Measurements from ENCODE around the gene RAB1A.

RAB1A gene

GRCh38 chr2:65113229-65113628 lies 16.7 kb downstream of the RAB1A start:
- WGBS: 94% methylated on average over 4 of the region's 4 CpGs

GRCh38 chr2:65112633-65113032 lies 17.3 kb downstream of the RAB1A start:
- Histone ChIP-seq H3K9me3 (ENCODE audit: insufficient read depth, low read depth, low read length) (no peaks in the 10 kb centered on the region), H3K27ac (ENCODE audit: low read depth, low read length) (no peak overlapping the region), H3K27me3 (ENCODE audit: insufficient read depth, low read length) (no peaks in the 10 kb centered on the region), H3K36me3 (ENCODE audit: insufficient read depth, low read length) (no peaks in the 10 kb centered on the region), H3K9ac (ENCODE audit: low read depth, low read length) (no peak overlapping the region), H3K4me3 (ENCODE audit: low read length) (no peak overlapping the region), H3K4me1 (ENCODE audit: insufficient read depth, low read length) (no peaks in the 10 kb centered on the region)
- 80% methylated on average over 3 of the region's 3 CpGs for WGBS

More at GRCh38 chr2:65113229-65113628, 16.7 kb downstream of the RAB1A start:
- Histone ChIP-seq H3K4me1 (ENCODE audit: insufficient read depth, low read length) (no peaks in the 10 kb centered on the region), H3K36me3 (ENCODE audit: insufficient read depth, low read length) (0 out of 2 replicates have a peak, but pooled peaks cover 2% of the 10 kb centered on the region), H3K4me3 (ENCODE audit: low read length) (no peak overlapping the region), H3K27ac (ENCODE audit: low read depth, low read length) (no peak overlapping the region), H3K9ac (ENCODE audit: low read depth, low read length) (no peak overlapping the region), H3K9me3 (ENCODE audit: insufficient read depth, low read depth, low read length) (no peaks in the 10 kb centered on the region), H3K27me3 (ENCODE audit: insufficient read depth, low read length) (no peaks in the 10 kb centered on the region)

GRCh38 chr2:65108780-65109179 lies 21.1 kb downstream of the RAB1A start:
- WGBS: 95% methylated on average over 3 of the region's 6 CpGs
- Histone ChIP-seq H3K36me3 (ENCODE audit: insufficient read depth, low read length) (peaks cover 11% of the 10 kb centered on the region), H3K4me1 (ENCODE audit: insufficient read depth, low read length) (no peaks in the 10 kb centered on the region), H3K27me3 (ENCODE audit: insufficient read depth, low read length) (no peaks in the 10 kb centered on the region), H3K27ac (ENCODE audit: low read depth, low read length) (no peak overlapping the region), H3K9ac (ENCODE audit: low read depth, low read length) (no peak overlapping the region), H3K9me3 (ENCODE audit: insufficient read depth, low read depth, low read length) (no peaks in the 10 kb centered on the region), H3K4me3 (ENCODE audit: low read length) (no peak overlapping the region)

GRCh38 chr2:65107530-65107929 lies 22.4 kb downstream of the RAB1A start:
- H3K27me3 ChIP-seq (ENCODE audit: insufficient read depth, low read length): no peaks in the 10 kb centered on the region
- no peaks in the 10 kb centered on the region for H3K4me1 ChIP-seq (ENCODE audit: insufficient read depth, low read length)
- H3K4me3 ChIP-seq (ENCODE audit: low read length): no peak overlapping the region
- H3K27ac ChIP-seq (ENCODE audit: low read depth, low read length): no peak overlapping the region
- H3K36me3 ChIP-seq (ENCODE audit: insufficient read depth, low read length): peaks cover 19% of the 10 kb centered on the region
- H3K9me3 ChIP-seq (ENCODE audit: insufficient read depth, low read depth, low read length): no peaks in the 10 kb centered on the region
- 90% methylated on average over 5 of the region's 5 CpGs for WGBS
- no peak overlapping the region for H3K9ac ChIP-seq (ENCODE audit: low read depth, low read length)

- H3K9me3 ChIP-seq (ENCODE audit: insufficient read depth, low read depth, low read length): no peaks in the 10 kb centered on the region
- H3K4me3 ChIP-seq (ENCODE audit: low read length): no peak overlapping the region
- H3K27me3 ChIP-seq (ENCODE audit: insufficient read depth, low read length): no peaks in the 10 kb centered on the region
- H3K9ac ChIP-seq (ENCODE audit: low read depth, low read length): no peak overlapping the region
- 91% methylated on average over 5 of the region's 6 CpGs for WGBS
- H3K36me3 ChIP-seq (ENCODE audit: insufficient read depth, low read length): peaks cover 53% of the 10 kb centered on the region
- H3K27ac ChIP-seq (ENCODE audit: low read depth, low read length): no peak overlapping the region
- no peaks in the 10 kb centered on the region for H3K4me1 ChIP-seq (ENCODE audit: insufficient read depth, low read length)
These were observed 26.7 kb downstream of the RAB1A start for GRCh38 chr2:65103013-65103715.

GRCh38 chr2:65101071-65101470 lies 28.8 kb downstream of the RAB1A start:
- no peak overlapping the region for H3K27ac ChIP-seq (ENCODE audit: low read depth, low read length)
- H3K27me3 ChIP-seq (ENCODE audit: insufficient read depth, low read length): no peaks in the 10 kb centered on the region
- H3K4me1 ChIP-seq (ENCODE audit: insufficient read depth, low read length): no peaks in the 10 kb centered on the region
- peaks cover 74% of the 10 kb centered on the region for H3K36me3 ChIP-seq (ENCODE audit: insufficient read depth, low read length)
- no peaks in the 10 kb centered on the region for H3K9me3 ChIP-seq (ENCODE audit: insufficient read depth, low read depth, low read length)
- H3K4me3 ChIP-seq (ENCODE audit: low read length): no peak overlapping the region
- WGBS: 96% methylated on average over 3 of the region's 3 CpGs
- H3K9ac ChIP-seq (ENCODE audit: low read depth, low read length): no peak overlapping the region

- no peaks in the 10 kb centered on the region for H3K27me3 ChIP-seq (ENCODE audit: insufficient read depth, low read length)
- H3K4me1 ChIP-seq (ENCODE audit: insufficient read depth, low read length): no peaks in the 10 kb centered on the region
- no peak overlapping the region for H3K27ac ChIP-seq (ENCODE audit: low read depth, low read length)
- H3K9me3 ChIP-seq (ENCODE audit: insufficient read depth, low read depth, low read length): no peaks in the 10 kb centered on the region
- WGBS: 97% methylated on average over 5 of the region's 5 CpGs
- peaks cover 77% of the 10 kb centered on the region for H3K36me3 ChIP-seq (ENCODE audit: insufficient read depth, low read length)
- H3K4me3 ChIP-seq (ENCODE audit: low read length): no peak overlapping the region
- no peak overlapping the region for H3K9ac ChIP-seq (ENCODE audit: low read depth, low read length)
These were observed 31.2 kb downstream of the RAB1A start for GRCh38 chr2:65098741-65099140.

GRCh38 chr2:65097844-65098243 lies 32.1 kb downstream of the RAB1A start:
- Histone ChIP-seq H3K27ac (ENCODE audit: low read depth, low read length) (no peak overlapping the region), H3K9me3 (ENCODE audit: insufficient read depth, low read depth, low read length) (no peaks in the 10 kb centered on the region), H3K9ac (ENCODE audit: low read depth, low read length) (no peak overlapping the region), H3K4me3 (ENCODE audit: low read length) (no peak overlapping the region), H3K27me3 (ENCODE audit: insufficient read depth, low read length) (no peaks in the 10 kb centered on the region), H3K36me3 (ENCODE audit: insufficient read depth, low read length) (peaks cover 76% of the 10 kb centered on the region), H3K4me1 (ENCODE audit: insufficient read depth, low read length) (no peaks in the 10 kb centered on the region)
- WGBS: no CpG with 5 or more reads among the region's 1 CpG

GRCh38 chr2:65096948-65097347 lies 33.0 kb downstream of the RAB1A start:
- Histone ChIP-seq H3K9ac (ENCODE audit: low read depth, low read length) (no peak overlapping the region), H3K9me3 (ENCODE audit: insufficient read depth, low read depth, low read length) (no peaks in the 10 kb centered on the region), H3K4me3 (ENCODE audit: low read length) (no peak overlapping the region), H3K4me1 (ENCODE audit: insufficient read depth, low read length) (no peaks in the 10 kb centered on the region), H3K27me3 (ENCODE audit: insufficient read depth, low read length) (no peaks in the 10 kb centered on the region), H3K27ac (ENCODE audit: low read depth, low read length) (no peak overlapping the region), H3K36me3 (ENCODE audit: insufficient read depth, low read length) (peaks cover 78% of the 10 kb centered on the region)
- 95% methylated on average over 1 of the region's 1 CpG for WGBS

GRCh38 chr2:65093211-65093610 lies 36.7 kb downstream of the RAB1A start:
- Histone ChIP-seq H3K4me3 (ENCODE audit: low read length) (no peak overlapping the region), H3K36me3 (ENCODE audit: insufficient read depth, low read length) (peaks cover 84% of the 10 kb centered on the region), H3K4me1 (ENCODE audit: insufficient read depth, low read length) (no peaks in the 10 kb centered on the region)

GRCh38 chr2:65092791-65093190 lies 37.1 kb downstream of the RAB1A start:
- no peaks in the 10 kb centered on the region for H3K9me3 ChIP-seq (ENCODE audit: insufficient read depth, low read depth, low read length)
- H3K9ac ChIP-seq (ENCODE audit: low read depth, low read length): no peak overlapping the region
- 95% methylated on average over 4 of the region's 4 CpGs for WGBS
- H3K4me3 ChIP-seq (ENCODE audit: low read length): no peak overlapping the region
- H3K4me1 ChIP-seq (ENCODE audit: insufficient read depth, low read length): no peaks in the 10 kb centered on the region
- H3K36me3 ChIP-seq (ENCODE audit: insufficient read depth, low read length): peaks cover 84% of the 10 kb centered on the region
- H3K27ac ChIP-seq (ENCODE audit: low read depth, low read length): no peak overlapping the region
- no peaks in the 10 kb centered on the region for H3K27me3 ChIP-seq (ENCODE audit: insufficient read depth, low read length)

More at GRCh38 chr2:65093211-65093610, 36.7 kb downstream of the RAB1A start:
- Histone ChIP-seq H3K9ac (ENCODE audit: low read depth, low read length) (no peak overlapping the region), H3K9me3 (ENCODE audit: insufficient read depth, low read depth, low read length) (no peaks in the 10 kb centered on the region), H3K27ac (ENCODE audit: low read depth, low read length) (no peak overlapping the region), H3K27me3 (ENCODE audit: insufficient read depth, low read length) (no peaks in the 10 kb centered on the region)

- H3K4me1 ChIP-seq (ENCODE audit: insufficient read depth, low read length): no peaks in the 10 kb centered on the region
- no peak overlapping the region for H3K27ac ChIP-seq (ENCODE audit: low read depth, low read length)
- no peak overlapping the region for H3K4me3 ChIP-seq (ENCODE audit: low read length)
- WGBS: 95% methylated on average over 3 of the region's 3 CpGs
- H3K9ac ChIP-seq (ENCODE audit: low read depth, low read length): no peak overlapping the region
- peaks cover 81% of the 10 kb centered on the region for H3K36me3 ChIP-seq (ENCODE audit: insufficient read depth, low read length)
- no peaks in the 10 kb centered on the region for H3K27me3 ChIP-seq (ENCODE audit: insufficient read depth, low read length)
- no peaks in the 10 kb centered on the region for H3K9me3 ChIP-seq (ENCODE audit: insufficient read depth, low read depth, low read length)
These were observed 44.8 kb downstream of the RAB1A start for GRCh38 chr2:65085148-65085547.
